Activated naive CD4-positive, alpha-beta T cell treated with anti-CD3 and anti-CD28 coated beads, Interleukin-2, amount 50 U/mL, for 72 hours (primary cell): ENCODE measurements around the gene MAPK6. TPM values are rescaled to one million over a fixed set of nuclear protein-coding genes. Genes with fewer than 3 reads are reported as not detected.

Experiments
- ATAC-seq, 2 donors: fragments of 150-1000 bp; cut with Tn5 transposase; 2 replicates each; pipeline ENCODE4 v1.10.0; 2021; ENCODE audit warnings: mild to moderate bottlenecking in 2 of 2, moderate library complexity in 2 of 2
- DNase-seq, 2 donors: peaks; one replicate each; pipeline ENCODE4 v3.0.0; 2021 to 2022; ENCODE audit warnings: low spot score in 2 of 2
- H3K27ac Mint-ChIP-seq, 2 donors: one replicate each; pipeline ENCODE4 v1.8.0; 2022; ENCODE audit warnings: mild to moderate bottlenecking in 2 of 2, mixed read lengths in 2 of 2
- H3K36me3 Mint-ChIP-seq, 2 donors: one replicate each; pipeline ENCODE4 v1.8.0; 2022; ENCODE audit warnings: mixed read lengths in 2 of 2
- H3K9me3 Mint-ChIP-seq, 2 donors: one replicate each; pipeline ENCODE4 v1.8.0; 2022; ENCODE audit warnings: mixed read lengths in 2 of 2
- total RNA-seq, 2 donors: library from RNA; stranded (reverse); gene quantifications; one replicate each; pipeline ENCODE4 v1.2.3, GENCODE V29; 2022

MAPK6 gene
- total RNA-seq, 2 donors from 2014 or later, result 15.2 to 30.9 TPM

GRCh38 chr15:52101542-52102323 lies 82.7 kb downstream of the MAPK6 start:
- DNase-seq (no peak), ATAC-seq (no peak)

GRCh38 chr15:52102463-52102862 lies 83.4 kb downstream of the MAPK6 start:
- ATAC-seq, result no peak
- no peaks in the 10 kb centered on the region for H3K36me3 Mint-ChIP-seq

More at GRCh38 chr15:52101542-52102323, 82.7 kb downstream of the MAPK6 start:
- peak overlapping the region in 1 of 2 donors; percentile 33 for H3K27ac Mint-ChIP-seq
- H3K36me3 Mint-ChIP-seq, result no peaks in the 10 kb centered on the region
- no peaks in the 10 kb centered on the region for H3K9me3 Mint-ChIP-seq

GRCh38 chr15:52103217-52104207 lies 84.5 kb downstream of the MAPK6 start:
- DNase-seq (no peak), ATAC-seq (peak; percentile 67 to 79)
- Mint-ChIP-seq H3K9me3 (no peaks in the 10 kb centered on the region), H3K27ac (no peak overlapping the region), H3K36me3 (no peaks in the 10 kb centered on the region)

More at GRCh38 chr15:52102463-52102862, 83.4 kb downstream of the MAPK6 start:
- Mint-ChIP-seq H3K27ac (peak overlapping the region in 1 of 2 donors; percentile 57), H3K9me3 (no peaks in the 10 kb centered on the region)
- DNase-seq, result no peak

- no peaks in the 10 kb centered on the region for H3K9me3 Mint-ChIP-seq
- DNase-seq (no peak), ATAC-seq (no peak)
- H3K27ac Mint-ChIP-seq, result no peak overlapping the region
- no peaks in the 10 kb centered on the region for H3K36me3 Mint-ChIP-seq
Observed at GRCh38 chr15:52104532-52105004, 85.5 kb downstream of the MAPK6 start.

GRCh38 chr15:52105846-52106245 lies 86.8 kb downstream of the MAPK6 start:
- DNase-seq (no peak), ATAC-seq (no peak)
- no peaks in the 10 kb centered on the region for H3K9me3 Mint-ChIP-seq
- no peaks in the 10 kb centered on the region for H3K36me3 Mint-ChIP-seq
- no peak overlapping the region for H3K27ac Mint-ChIP-seq

GRCh38 chr15:52106641-52107040 lies 87.6 kb downstream of the MAPK6 start:
- no peaks in the 10 kb centered on the region for H3K36me3 Mint-ChIP-seq
- H3K9me3 Mint-ChIP-seq, result no peaks in the 10 kb centered on the region
- ATAC-seq (no peak), DNase-seq (no peak)
- H3K27ac Mint-ChIP-seq, result no peak overlapping the region

- ATAC-seq (no peak), DNase-seq (no peak)
- H3K27ac Mint-ChIP-seq, result no peak overlapping the region
- H3K9me3 Mint-ChIP-seq, result no peaks in the 10 kb centered on the region
- no peaks in the 10 kb centered on the region for H3K36me3 Mint-ChIP-seq
Observed at GRCh38 chr15:52107238-52107637, 88.2 kb downstream of the MAPK6 start.

GRCh38 chr15:52109559-52110451 lies 90.8 kb downstream of the MAPK6 start:
- H3K9me3 Mint-ChIP-seq, result no peaks in the 10 kb centered on the region
- no peaks in the 10 kb centered on the region for H3K36me3 Mint-ChIP-seq

GRCh38 chr15:52111517-52112202 lies 92.6 kb downstream of the MAPK6 start:
- H3K36me3 Mint-ChIP-seq, result no peaks in the 10 kb centered on the region
- H3K9me3 Mint-ChIP-seq, result no peaks in the 10 kb centered on the region
- DNase-seq (no peak), ATAC-seq (no peak)
- no peak overlapping the region for H3K27ac Mint-ChIP-seq

More at GRCh38 chr15:52109559-52110451, 90.8 kb downstream of the MAPK6 start:
- H3K27ac Mint-ChIP-seq, result no peak overlapping the region
- peak in 1 of 2 donors; percentile 55 for ATAC-seq
- no peak for DNase-seq

- H3K9me3 Mint-ChIP-seq, result no peaks in the 10 kb centered on the region
- H3K27ac Mint-ChIP-seq, result no peak overlapping the region
- H3K36me3 Mint-ChIP-seq, result no peaks in the 10 kb centered on the region
- DNase-seq (peak in 1 of 2 donors; percentile 49), ATAC-seq (peak; percentile 67 to 84)
Observed at GRCh38 chr15:52112203-52112750, 93.3 kb downstream of the MAPK6 start.

- no peaks in the 10 kb centered on the region for H3K9me3 Mint-ChIP-seq
- H3K36me3 Mint-ChIP-seq, result no peaks in the 10 kb centered on the region
- no peak for ATAC-seq
- H3K27ac Mint-ChIP-seq, result peak overlapping the region in 1 of 2 donors; percentile 55
- DNase-seq, result no peak
Observed at GRCh38 chr15:52113235-52113634, 94.2 kb downstream of the MAPK6 start.

- Mint-ChIP-seq H3K9me3 (no peaks in the 10 kb centered on the region), H3K36me3 (no peaks in the 10 kb centered on the region), H3K27ac (no peak overlapping the region)
- DNase-seq, result no peak
- no peak for ATAC-seq
Observed at GRCh38 chr15:52113708-52114107, 94.7 kb downstream of the MAPK6 start.

- no peak for ATAC-seq
- Mint-ChIP-seq H3K36me3 (no peaks in the 10 kb centered on the region), H3K9me3 (no peaks in the 10 kb centered on the region), H3K27ac (no peak overlapping the region)
- no peak for DNase-seq
Observed at GRCh38 chr15:52114261-52115055, 95.4 kb downstream of the MAPK6 start.

GRCh38 chr15:52115598-52116427 lies 96.8 kb downstream of the MAPK6 start:
- no peaks in the 10 kb centered on the region for H3K9me3 Mint-ChIP-seq
- ATAC-seq, result no peak
- no peak for DNase-seq
- H3K36me3 Mint-ChIP-seq, result no peaks in the 10 kb centered on the region
- no peak overlapping the region for H3K27ac Mint-ChIP-seq
